ENCODE results near the gene ASPSCR1. TPM values are rescaled to one million over a fixed set of nuclear protein-coding genes. Genes with fewer than 3 reads are reported as not detected.

Gene ASPSCR1
- total and polyA plus RNA-seq, 2 of the 8 experiments (the other 6 are each of a cell fraction or from before 2014, with no cell fraction given), result 33.3 to 43.7 TPM

DNA sequence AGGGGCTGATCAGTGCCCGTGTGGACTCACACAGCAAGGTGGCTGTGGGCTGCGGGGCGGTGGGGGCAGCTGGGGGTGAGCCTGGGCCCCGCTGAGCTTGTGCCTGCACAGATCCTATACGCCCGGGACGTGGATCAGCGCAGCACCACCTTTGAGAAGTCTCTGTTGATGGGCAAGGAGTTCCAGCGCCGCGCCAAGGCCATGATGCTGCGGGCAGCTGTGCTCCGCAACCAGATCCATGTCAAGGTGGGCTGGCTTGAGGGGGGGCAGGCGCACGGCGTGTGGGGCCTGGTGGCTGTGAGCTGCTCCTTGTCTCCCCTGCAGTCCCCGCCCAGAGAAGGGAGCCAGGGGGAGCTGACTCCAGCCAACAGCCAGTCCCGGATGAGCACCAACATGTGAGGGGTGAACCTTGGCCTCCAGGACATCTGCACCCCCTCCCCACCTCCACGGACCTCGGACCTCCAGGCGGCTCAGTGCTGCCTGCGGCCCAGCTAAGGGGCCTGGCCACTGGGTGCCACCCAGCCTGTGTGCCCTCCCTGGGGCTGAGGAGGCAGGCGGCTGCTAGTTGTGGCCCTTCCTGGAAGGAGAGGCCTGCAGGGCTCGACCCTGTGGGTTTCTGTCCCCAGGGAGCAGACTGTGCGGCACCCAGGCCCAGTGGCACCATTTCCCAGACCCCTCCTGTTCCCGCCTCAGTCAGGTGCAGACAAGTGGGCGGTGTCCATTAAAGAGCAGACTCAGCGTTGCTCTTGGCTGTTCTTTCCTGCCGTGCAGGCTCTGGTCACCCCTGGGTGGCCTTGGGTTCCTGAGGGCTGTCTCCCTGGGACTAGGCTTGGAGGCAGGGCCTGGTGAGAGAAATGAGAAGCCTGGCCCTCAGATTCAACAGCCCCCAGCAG lies 79.5 kb downstream of the ASPSCR1 start:
- Histone ChIP-seq H3K23me2 (ENCODE audit: low read depth, low read length) (peaks cover 6% of the 10 kb centered on the region; the same call in 1 of the 2 replicates), H3K36me3 (ENCODE audit: control insufficient read depth in 2 of 4, insufficient read depth in 4 of 4, low read length in 3 of 4) (peaks cover 14 to 40% (median 32%) of the 10 kb centered on the region in 4 experiments), H3K4me3 (ENCODE audit: extremely low read depth in 1 of 4, insufficient read depth in 2 of 4, low read depth in 3 of 4, low read length in 4 of 4) (no peak overlapping the region), H4K20me1 (replicated peaks in 1 of 2; ENCODE audit: control insufficient read depth in 1 of 2, insufficient read depth in 2 of 2, low read length in 2 of 2) (peaks cover 4 to 21% of the 10 kb centered on the region in 2 experiments), H3K18ac (ENCODE audit: extremely low read depth, low read length) (no peak overlapping the region), H3K4me1 (replicated peaks in 1 of 4; ENCODE audit: control insufficient read depth in 3 of 4, insufficient read depth in 4 of 4, low read length in 3 of 4) (peaks cover 0 to 7% (median 3%) of the 10 kb centered on the region in 4 experiments; a peak in 4 of 7 replicates), H2BK120ac (replicated peaks; ENCODE audit: low read depth, low read length) (no peak overlapping the region), H3K79me1 (ENCODE audit: low read depth, low read length) (peaks cover 6% of the 10 kb centered on the region; the same call in 1 of the 2 replicates), H2BK15ac (ENCODE audit: low read length) (no peak overlapping the region), H3K27me3 (replicated peaks in 1 of 4; ENCODE audit: control insufficient read depth in 3 of 4, extremely low read depth in 1 of 4, insufficient read depth in 3 of 4, low read length in 3 of 4) (no peaks in the 10 kb centered on the region), H2AK5ac (ENCODE audit: low read depth, low read length) (no peak overlapping the region), H4K91ac (replicated peaks; ENCODE audit: insufficient read length, low read length) (no peak overlapping the region), H2BK5ac (ENCODE audit: low read depth, low read length) (no peak overlapping the region), H3K56ac (replicated peaks; ENCODE audit: insufficient read length, low read depth, low read length) (no peak overlapping the region), H3K27ac (ENCODE audit: low read depth, low read length) (no peak overlapping the region), H2BK20ac (ENCODE audit: low read length) (no peak overlapping the region), H2BK12ac (ENCODE audit: low read depth, low read length) (no peak overlapping the region), H3K79me2 (ENCODE audit: control insufficient read depth in 1 of 2, insufficient read depth in 2 of 2, low read length in 2 of 2) (peaks cover 0 to 12% of the 10 kb centered on the region in 2 experiments; a peak in 1 of 4 replicates), H3K4me2 (ENCODE audit: insufficient read depth in 1 of 2, low read depth in 2 of 2, low read length in 2 of 2) (no peak overlapping the region), H3K14ac (ENCODE audit: insufficient read length) (no peak overlapping the region), H4K8ac (ENCODE audit: extremely low read depth, insufficient read depth, low read length) (no peak overlapping the region), H4K5ac (ENCODE audit: insufficient read length, low read depth, low read length) (no peak overlapping the region), H3K23ac (ENCODE audit: insufficient read length) (no peak overlapping the region), H3K9me3 (ENCODE audit: insufficient read depth in 2 of 2, low read depth in 1 of 2, low read length in 1 of 2) (no peaks in the 10 kb centered on the region), H3K9ac (replicated peaks in 1 of 4; ENCODE audit: extremely low read depth in 1 of 4, low read depth in 3 of 4, low read length in 3 of 4) (no peak overlapping the region), H2AFZ (ENCODE audit: low read length) (no peak overlapping the region), H3K4ac (replicated peaks; ENCODE audit: insufficient read length, low read depth, low read length) (no peak overlapping the region)
- ChIA-PET CTCF (ENCODE audit: partially characterized antibody) (interaction anchor here (0.9 to 5.4 kb wide), 5 partner anchors 8 to 97 kb away, joined by 3 to 40 read pairs (median 3); partner anchors contain the start of genes DUS1L and RAC3), POLR2A (ENCODE audit: partially characterized antibody) (interaction anchor here (0.8 to 13.2 kb wide), 16 partner anchors 9 to 145 kb away, joined by 3 to 161 read pairs (median 4); partner anchors contain the start of genes DUS1L and RAC3)
- 96% methylated on average over 23 of the region's 29 CpGs; no CpG with 5 or more reads in 1 of the 2 experiments for WGBS, 2 experiments (ENCODE audit: extremely low coverage in 1 of 2, insufficient coverage in 1 of 2, insufficient read length in 1 of 2, insufficient replicate concordance in 2 of 2, low coverage in 1 of 2, low lambda C conversion rate in 2 of 2, missing lambda C conversion rate in 1 of 2)
- no peak for DNase-seq (ENCODE audit: low read depth in 1 of 2, low spot score in 2 of 2)
- no peak for FAIRE-seq
- TF ChIP-seq JUN (IDR thresholded peaks at IDR 0.05; ENCODE audit: low read depth, low read length) (no peak), SP2 (IDR thresholded peaks at IDR 0.05; ENCODE audit: low read length) (no peak), SIN3A (conservative IDR thresholded peaks at IDR 0.05 in 1 of 2, IDR thresholded peaks at IDR 0.05 in 1 of 2; ENCODE audit: low read depth in 1 of 2, low read length in 2 of 2) (no peak), CREB1 (IDR thresholded peaks at IDR 0.05) (no peak), NRF1 (IDR thresholded peaks at IDR 0.05; ENCODE audit: low read depth, low read length) (no peak), PHF8 (conservative IDR thresholded peaks at IDR 0.05; ENCODE audit: low read depth, low read length) (no peak), SP1 (IDR thresholded peaks at IDR 0.05; ENCODE audit: low read depth, low read length) (no peak), KDM4A (IDR thresholded peaks at IDR 0.05; ENCODE audit: low read depth, low read length, severe bottlenecking) (no peak), EZH2 (IDR thresholded peaks at IDR 0.05; ENCODE audit: low read depth, low read length, severe bottlenecking) (no peak), POU5F1 (IDR thresholded peaks at IDR 0.05; ENCODE audit: low read depth, low read length) (no peak)
